ENCODE measurements around the gene RIPK3. TPM values are rescaled to one million over a fixed set of nuclear protein-coding genes. Genes with fewer than 3 reads are reported as not detected.

The RIPK3 gene
- total RNA-seq, 1 experiment from 2014 or later, result 0.35 TPM

DNA sequence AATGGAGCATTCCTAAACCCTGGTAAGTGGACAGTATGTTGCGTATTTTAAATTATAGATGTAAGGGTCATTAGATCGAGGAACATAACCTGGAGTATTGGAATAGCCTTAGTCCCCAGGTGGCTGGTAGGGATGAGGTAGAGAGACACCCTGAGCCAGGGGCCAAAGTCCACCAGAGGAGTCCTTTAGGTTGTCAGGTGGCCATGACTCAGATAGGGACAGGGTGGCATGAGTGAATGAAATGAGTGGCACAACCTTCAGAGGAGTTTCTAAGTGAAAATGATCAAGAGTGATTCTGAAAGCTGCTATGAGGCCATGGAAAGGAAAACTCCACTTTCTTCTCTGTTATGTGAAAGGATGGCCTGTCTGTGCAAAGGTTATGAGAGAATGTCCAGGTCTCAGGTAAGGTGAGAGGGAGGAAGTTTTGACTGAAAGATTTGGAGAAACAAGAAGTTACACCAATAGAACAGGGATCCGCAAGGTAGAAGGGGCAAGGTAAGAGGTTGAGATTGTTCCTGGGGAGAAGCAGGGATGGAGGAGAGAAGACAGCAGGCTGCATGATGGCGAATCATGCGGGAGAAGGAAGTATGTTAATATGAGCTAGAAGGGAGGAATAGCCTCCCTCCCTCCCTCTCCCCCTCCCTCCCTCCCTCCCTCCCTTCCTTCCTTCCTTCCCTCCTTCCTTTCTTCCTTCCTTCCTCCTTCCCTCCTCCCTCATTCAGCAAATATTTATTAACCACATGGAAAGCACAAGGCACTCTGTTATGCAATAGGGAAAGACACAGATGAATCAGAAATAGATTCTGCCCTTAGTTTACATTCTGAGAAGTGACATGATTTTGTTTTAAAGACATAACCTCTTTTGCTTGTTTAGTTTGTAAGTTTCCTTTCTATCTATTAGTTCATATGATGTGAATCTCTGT, 14.0 kb upstream of the RIPK3 start:
- TF ChIP-seq, protein P1, sequence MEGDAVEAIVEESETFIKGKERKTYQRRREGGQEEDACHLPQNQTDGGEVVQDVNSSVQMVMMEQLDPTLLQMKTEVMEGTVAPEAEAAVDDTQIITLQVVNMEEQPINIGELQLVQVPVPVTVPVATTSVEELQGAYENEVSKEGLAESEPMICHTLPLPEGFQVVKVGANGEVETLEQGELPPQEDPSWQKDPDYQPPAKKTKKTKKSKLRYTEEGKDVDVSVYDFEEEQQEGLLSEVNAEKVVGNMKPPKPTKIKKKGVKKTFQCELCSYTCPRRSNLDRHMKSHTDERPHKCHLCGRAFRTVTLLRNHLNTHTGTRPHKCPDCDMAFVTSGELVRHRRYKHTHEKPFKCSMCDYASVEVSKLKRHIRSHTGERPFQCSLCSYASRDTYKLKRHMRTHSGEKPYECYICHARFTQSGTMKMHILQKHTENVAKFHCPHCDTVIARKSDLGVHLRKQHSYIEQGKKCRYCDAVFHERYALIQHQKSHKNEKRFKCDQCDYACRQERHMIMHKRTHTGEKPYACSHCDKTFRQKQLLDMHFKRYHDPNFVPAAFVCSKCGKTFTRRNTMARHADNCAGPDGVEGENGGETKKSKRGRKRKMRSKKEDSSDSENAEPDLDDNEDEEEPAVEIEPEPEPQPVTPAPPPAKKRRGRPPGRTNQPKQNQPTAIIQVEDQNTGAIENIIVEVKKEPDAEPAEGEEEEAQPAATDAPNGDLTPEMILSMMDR (conservative IDR thresholded peaks at IDR 0.05), result no peak
- Mint-ChIP-seq H3K9me3 (no peaks in the 10 kb centered on the region; a peak in 1 of 5 replicates), H3K27ac (no peak overlapping the region), H3K4me1 (no peaks in the 10 kb centered on the region), H3K4me3 (no peak overlapping the region), H3K36me3 (ENCODE audit: insufficient read depth in 1 of 3, low read depth in 3 of 3) (no peaks in the 10 kb centered on the region), H3K27me3 (ENCODE audit: low read depth) (peaks cover 73% of the 10 kb centered on the region)
- H3K14ac ChIP-seq (ENCODE audit: insufficient read depth, low read length), result no peak overlapping the region
- no peak overlapping the region for H3K18ac ChIP-seq (ENCODE audit: insufficient read length, low read depth, low read length)
- no CpG with 5 or more reads among the region's 5 CpGs for WGBS (ENCODE audit: extremely low coverage, insufficient read length, low lambda C conversion rate)
- H3K9ac ChIP-seq (ENCODE audit: extremely low read depth, insufficient read length, low read length), result no peak overlapping the region
- H3K79me1 ChIP-seq (ENCODE audit: insufficient read depth, low read depth, low read length, poor library complexity, severe bottlenecking), result no peaks in the 10 kb centered on the region
- H3K4ac ChIP-seq (ENCODE audit: low read depth, low read length), result no peak overlapping the region
- H3K23me2 ChIP-seq (ENCODE audit: insufficient read length, low read depth, low read length, poor library complexity, severe bottlenecking), result no peaks in the 10 kb centered on the region
- no peaks in the 10 kb centered on the region; the same call in 1 of the 2 replicates for H3K27me3 ChIP-seq (ENCODE audit: insufficient read depth, low read length)
- no peak overlapping the region for H3K23ac ChIP-seq (ENCODE audit: insufficient read length, low read depth, low read length)
- H4K91ac ChIP-seq (ENCODE audit: insufficient read length, low read depth, low read length), result no peak overlapping the region
- no peaks in the 10 kb centered on the region for H4K20me1 ChIP-seq (ENCODE audit: control insufficient read depth, insufficient read depth, insufficient read length)
- H3T11ph ChIP-seq (ENCODE audit: low read length), result no peak overlapping the region
- no peak overlapping the region for H2AK5ac ChIP-seq (ENCODE audit: insufficient read length, low read length)
- H3K27ac ChIP-seq (ENCODE audit: insufficient read length, low read depth, low read length), result no peak overlapping the region
- no peak overlapping the region for H2BK120ac ChIP-seq (ENCODE audit: low read depth, low read length, poor library complexity, severe bottlenecking)
- H3K4me1 ChIP-seq (ENCODE audit: insufficient read depth, low read length), result no peaks in the 10 kb centered on the region
- H4K5ac ChIP-seq (ENCODE audit: insufficient read length, low read depth, low read length), result no peak overlapping the region
- no peak overlapping the region for H2BK15ac ChIP-seq (ENCODE audit: low read depth, low read length)
- H2BK12ac ChIP-seq (ENCODE audit: insufficient read length, low read depth, low read length), result no peak overlapping the region
- H3K56ac ChIP-seq (ENCODE audit: insufficient read length, low read depth, low read length), result no peak overlapping the region
- H3K79me2 ChIP-seq (ENCODE audit: insufficient read depth, low read length), result no peaks in the 10 kb centered on the region
- H2AFZ ChIP-seq (ENCODE audit: low read length), result no peak overlapping the region
- no peak overlapping the region for H4K8ac ChIP-seq (replicated peaks; ENCODE audit: insufficient read length, low read depth, low read length)
- H3K4me2 ChIP-seq (ENCODE audit: insufficient read depth, insufficient read length, low read length), result no peak overlapping the region
- H2BK5ac ChIP-seq (ENCODE audit: insufficient read length, low read length), result no peak overlapping the region
- H2BK20ac ChIP-seq (ENCODE audit: low read depth, low read length, poor library complexity, severe bottlenecking), result no peak overlapping the region
- H3K9me3 ChIP-seq (ENCODE audit: control insufficient read depth, low read depth, low read length), result no peaks in the 10 kb centered on the region
- DNase-seq, result no peak
